ENCODE data around the gene NEUROD4. TPM values are rescaled to one million over a fixed set of nuclear protein-coding genes. Genes with fewer than 3 reads are reported as not detected.
A peak's percentile ranks its signal among the peaks of the same experiment; 100 is the strongest.

The NEUROD4 gene
- total and polyA plus RNA-seq, 12 donors, result 0.17 to 3.3 (median 1.1) TPM; not detected in 5

DNA sequence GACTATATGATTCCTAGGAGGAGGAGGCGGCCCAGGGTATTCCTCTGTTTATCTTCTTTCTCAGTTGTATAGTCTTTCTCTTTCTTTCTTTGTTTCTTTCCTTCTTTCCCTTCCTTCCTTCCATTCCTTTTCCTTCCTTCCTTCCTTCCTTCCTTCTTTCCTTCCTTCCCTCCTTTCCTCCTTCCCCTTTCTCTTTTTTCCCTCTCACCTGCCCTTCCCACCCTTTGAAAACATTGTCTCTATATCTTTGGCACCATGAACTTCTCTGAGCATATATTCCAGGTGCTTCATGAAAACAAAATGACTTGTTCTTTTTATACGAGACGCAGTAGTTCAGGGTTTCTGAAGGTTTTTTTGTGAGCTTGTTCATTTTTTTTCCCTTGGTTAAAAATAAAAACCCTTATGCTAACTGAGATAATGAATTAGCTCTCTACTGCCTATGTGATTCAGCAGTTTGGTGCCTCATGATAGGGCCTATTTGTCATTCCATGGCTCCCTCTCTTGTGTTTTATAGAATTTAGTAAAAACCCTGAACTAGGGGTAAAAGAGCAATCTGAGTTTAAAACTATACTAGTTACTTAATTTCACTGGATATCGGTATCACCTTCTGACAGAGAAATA is 32.1 kb upstream of the NEUROD4 start:
- H3K27ac ChIP-seq, result no peak overlapping the region
- no peaks in the 10 kb centered on the region for H3K9me3 ChIP-seq (replicated peaks in 1 of 3)
- TF ChIP-seq, protein P1, sequence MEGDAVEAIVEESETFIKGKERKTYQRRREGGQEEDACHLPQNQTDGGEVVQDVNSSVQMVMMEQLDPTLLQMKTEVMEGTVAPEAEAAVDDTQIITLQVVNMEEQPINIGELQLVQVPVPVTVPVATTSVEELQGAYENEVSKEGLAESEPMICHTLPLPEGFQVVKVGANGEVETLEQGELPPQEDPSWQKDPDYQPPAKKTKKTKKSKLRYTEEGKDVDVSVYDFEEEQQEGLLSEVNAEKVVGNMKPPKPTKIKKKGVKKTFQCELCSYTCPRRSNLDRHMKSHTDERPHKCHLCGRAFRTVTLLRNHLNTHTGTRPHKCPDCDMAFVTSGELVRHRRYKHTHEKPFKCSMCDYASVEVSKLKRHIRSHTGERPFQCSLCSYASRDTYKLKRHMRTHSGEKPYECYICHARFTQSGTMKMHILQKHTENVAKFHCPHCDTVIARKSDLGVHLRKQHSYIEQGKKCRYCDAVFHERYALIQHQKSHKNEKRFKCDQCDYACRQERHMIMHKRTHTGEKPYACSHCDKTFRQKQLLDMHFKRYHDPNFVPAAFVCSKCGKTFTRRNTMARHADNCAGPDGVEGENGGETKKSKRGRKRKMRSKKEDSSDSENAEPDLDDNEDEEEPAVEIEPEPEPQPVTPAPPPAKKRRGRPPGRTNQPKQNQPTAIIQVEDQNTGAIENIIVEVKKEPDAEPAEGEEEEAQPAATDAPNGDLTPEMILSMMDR (IDR thresholded peaks at IDR 0.05), result no peak
- TF ChIP-seq POLR2A (IDR thresholded peaks at IDR 0.05), result no peak
- no peak overlapping the region for H3K4me3 ChIP-seq
- 55 to 80% (median 71%) methylated on average over 4 of the region's 4 CpGs for WGBS, 4 donors
- H3K4me1 ChIP-seq (replicated peaks in 1 of 2), result no peaks in the 10 kb centered on the region
- intact Hi-C loops (cut with DNase I), result no loop called here
- no peak for DNase-seq
- no peaks in the 10 kb centered on the region for H3K27me3 ChIP-seq
- no peaks in the 10 kb centered on the region for H3K36me3 ChIP-seq (replicated peaks in 1 of 2)

DNA sequence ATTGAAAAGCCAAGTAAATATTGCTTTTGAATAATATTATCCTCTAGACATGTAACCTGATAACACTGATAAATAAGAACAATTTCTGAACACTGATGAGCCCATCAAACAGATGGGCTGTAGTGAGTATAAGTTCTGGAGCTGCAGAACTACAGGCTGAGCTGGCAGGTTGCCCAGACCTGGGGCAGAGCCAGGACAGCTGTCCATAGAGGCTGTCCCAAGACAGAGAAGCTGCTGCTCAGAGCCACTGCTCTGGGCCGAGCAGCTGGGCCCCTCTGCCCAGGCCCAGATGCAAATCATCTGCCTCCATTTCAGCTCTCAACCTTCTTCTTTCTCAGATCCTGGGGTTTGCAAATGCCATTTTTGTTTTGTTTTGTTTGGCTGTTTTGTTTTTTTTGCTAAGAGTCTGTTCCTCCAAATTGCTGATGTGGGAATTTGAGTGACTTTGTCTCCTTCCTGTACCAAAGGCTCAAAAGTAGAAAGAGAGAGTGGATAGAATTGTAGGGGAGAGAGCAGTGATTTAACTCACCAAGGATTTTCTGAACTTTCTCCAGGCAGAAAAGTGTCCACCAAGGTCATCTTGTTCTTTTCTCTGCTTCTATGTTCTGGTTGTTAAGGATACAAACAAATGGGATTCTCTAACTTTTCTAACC is 31.2 kb upstream of the NEUROD4 start:
- TF ChIP-seq, protein P1 (IDR thresholded peaks at IDR 0.05), result no peak
- no peak for TF ChIP-seq POLR2A (IDR thresholded peaks at IDR 0.05)
- 0 to 15% (median 6%) methylated on average over 1 of the region's 1 CpG for WGBS, 4 donors

DNA sequence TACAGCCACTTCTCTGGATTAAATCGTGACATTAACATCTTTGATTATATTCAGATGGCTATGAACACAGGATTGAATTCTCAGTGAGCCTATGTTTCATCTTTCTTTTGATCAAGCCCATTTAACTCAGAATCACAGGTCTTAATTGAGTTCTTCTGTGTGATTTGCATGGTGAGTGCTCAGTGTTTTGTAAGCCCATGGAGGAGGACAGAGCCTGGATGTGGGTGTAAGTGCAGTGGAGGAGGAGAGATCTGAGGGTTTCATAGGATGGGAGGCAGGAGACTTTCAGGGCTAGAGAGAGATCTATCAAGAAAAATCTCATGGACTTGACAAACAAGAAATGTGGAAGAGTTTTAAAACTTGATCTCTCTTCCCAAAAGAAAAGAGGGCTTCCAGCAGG is 29.9 kb upstream of the NEUROD4 start:
- H3K9me3 ChIP-seq (replicated peaks in 1 of 3), result no peaks in the 10 kb centered on the region
- TF ChIP-seq POLR2A (IDR thresholded peaks at IDR 0.05), result no peak
- TF ChIP-seq, protein P1 (IDR thresholded peaks at IDR 0.05), result no peak
- no peaks in the 10 kb centered on the region for H3K27me3 ChIP-seq
- 57 to 74% (median 66%) methylated on average over 1 of the region's 1 CpG for WGBS, 4 donors
- no peak for DNase-seq
- H3K27ac ChIP-seq, result no peak overlapping the region
- no peaks in the 10 kb centered on the region for H3K36me3 ChIP-seq (replicated peaks in 1 of 2)
- no peak overlapping the region for H3K4me3 ChIP-seq
- no peaks in the 10 kb centered on the region for H3K4me1 ChIP-seq (replicated peaks in 1 of 2)
- intact Hi-C loops (cut with DNase I), result loop anchor here in 1 of 2 donors (5.0 kb wide), 1 partner anchor 82 kb away; no protein-coding TSS in a partner anchor

More for the DNA sequence above, 31.2 kb upstream of the NEUROD4 start:
- Histone ChIP-seq H3K9me3 (replicated peaks in 1 of 3) (no peaks in the 10 kb centered on the region), H3K4me3 (no peak overlapping the region), H3K4me1 (replicated peaks in 1 of 2) (no peaks in the 10 kb centered on the region), H3K36me3 (replicated peaks in 1 of 2) (no peaks in the 10 kb centered on the region), H3K27me3 (no peaks in the 10 kb centered on the region), H3K27ac (no peak overlapping the region)
- intact Hi-C loops (cut with DNase I), result no loop called here
- DNase-seq, result peak; percentile 70 to 88 (median 81)

DNA sequence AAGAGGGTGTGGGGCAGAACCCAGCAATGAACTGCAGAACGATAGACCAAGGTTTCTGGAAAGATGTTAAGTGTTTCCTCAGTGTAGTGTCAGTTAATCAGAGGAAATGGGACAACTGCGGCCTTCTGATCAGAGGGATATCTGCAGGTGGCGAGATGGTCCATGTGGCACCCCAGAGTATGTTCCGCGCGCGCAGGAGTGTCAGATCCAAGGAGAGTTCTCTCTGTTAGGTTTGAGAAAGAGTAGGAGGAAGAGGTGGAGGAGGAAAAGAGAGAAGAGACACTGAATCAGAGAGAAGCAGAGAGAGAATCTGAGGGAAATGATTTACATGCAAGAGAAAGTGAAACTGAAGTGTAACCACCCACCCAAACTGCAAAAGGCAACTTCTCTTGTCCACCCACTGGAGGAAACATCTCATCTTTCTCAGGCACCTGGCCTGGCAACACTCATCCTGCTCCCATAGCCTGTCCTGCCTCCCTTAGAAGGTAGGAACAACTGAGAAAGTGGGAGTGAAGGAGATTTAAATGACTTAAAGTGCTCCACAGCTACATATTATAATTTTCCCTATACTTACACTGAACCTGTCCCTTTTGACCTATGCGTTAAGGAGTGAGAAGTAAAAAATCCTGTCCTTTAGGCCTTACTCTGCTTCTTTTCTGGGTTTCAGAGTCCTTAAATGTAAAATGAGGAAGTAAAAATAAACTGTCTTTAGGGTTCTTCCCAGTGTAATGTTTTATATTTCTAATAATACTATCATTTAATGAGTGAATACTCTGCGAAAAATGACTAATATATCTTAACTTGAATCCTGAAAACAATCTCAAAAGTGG is 28.4 kb upstream of the NEUROD4 start:
- TF ChIP-seq, protein P1 (IDR thresholded peaks at IDR 0.05), result no peak
- TF ChIP-seq POLR2A (IDR thresholded peaks at IDR 0.05), result no peak
- H3K9me3 ChIP-seq (replicated peaks in 1 of 3), result no peaks in the 10 kb centered on the region
- WGBS, 4 donors, result 82 to 88% (median 86%) methylated on average over 9 of the region's 9 CpGs
- no peaks in the 10 kb centered on the region for H3K27me3 ChIP-seq
- no peak for DNase-seq
- no peak overlapping the region for H3K4me3 ChIP-seq
- H3K27ac ChIP-seq, result no peak overlapping the region
- intact Hi-C loops (cut with DNase I), result loop anchor here in 1 of 2 donors (5.0 kb wide), 1 partner anchor 81 kb away; no protein-coding TSS in a partner anchor
- no peaks in the 10 kb centered on the region for H3K36me3 ChIP-seq (replicated peaks in 1 of 2)
- H3K4me1 ChIP-seq (replicated peaks in 1 of 2), result no peaks in the 10 kb centered on the region

Data from adrenal gland (tissue), 12 donors.